Measurements from ENCODE around the gene GPR65. TPM values are rescaled to one million over a fixed set of nuclear protein-coding genes. Genes with fewer than 3 reads are reported as not detected.

The GPR65 gene
- total RNA-seq, 2 experiments from 2014 or later, result 6.1 to 8.2 TPM

DNA sequence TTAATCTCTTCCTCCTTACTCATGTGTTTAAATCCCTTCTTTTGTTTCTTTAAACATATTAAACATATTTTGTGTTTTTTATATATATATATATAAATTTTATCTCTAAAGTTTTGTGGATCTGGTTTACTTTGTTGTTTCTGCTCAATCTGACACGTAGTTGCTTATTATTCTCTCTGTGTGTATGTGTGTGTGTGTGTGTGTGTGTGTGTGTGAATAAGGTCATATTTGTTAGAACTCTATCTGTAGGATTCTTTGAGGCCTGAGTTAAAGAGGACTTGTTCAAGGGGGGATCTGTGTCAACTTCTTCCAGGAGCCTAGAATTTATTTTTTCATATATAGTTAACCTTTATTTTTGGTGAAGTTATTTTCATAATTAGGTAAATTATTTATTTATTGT lies 2.7 kb downstream of the GPR65 start:
- Histone ChIP-seq H3K4me2 (ENCODE audit: low read length) (no peak overlapping the region), H3K79me2 (ENCODE audit: insufficient read depth, low read depth, low read length) (peaks cover 33% of the 10 kb centered on the region), H4K20me1 (ENCODE audit: insufficient read depth, low read length) (no peaks in the 10 kb centered on the region), H3K27ac (ENCODE audit: low read depth, low read length, poor library complexity, severe bottlenecking) (no peak overlapping the region), H3K4me1 (ENCODE audit: insufficient read depth, low read length, poor library complexity, severe bottlenecking) (peaks cover 37% of the 10 kb centered on the region), H3K4me3 (ENCODE audit: low read depth, low read length, poor library complexity, severe bottlenecking) (no peak overlapping the region), H3K9me2 (ENCODE audit: insufficient read depth, low read length) (no peaks in the 10 kb centered on the region), H2AFZ (ENCODE audit: low read length) (no peak overlapping the region), H3K9me3 (ENCODE audit: low read length) (no peaks in the 10 kb centered on the region), H3K36me3 (ENCODE audit: insufficient read depth, low read length) (peaks cover 7% of the 10 kb centered on the region; the same call in 1 of the 2 replicates)
- no peak for DNase-seq (ENCODE audit: low spot score)
- no TSS peak for BruUV-seq (replicated peaks)
- intact Hi-C loops (cut with micrococcal nuclease; ENCODE audit: unreplicated experiment), result loop anchor here (10.0 kb wide), 2 partner anchors 377 to 787 kb away; partner anchors contain the start of genes EML5 and SPATA7
- TF ChIP-seq, protein P1, sequence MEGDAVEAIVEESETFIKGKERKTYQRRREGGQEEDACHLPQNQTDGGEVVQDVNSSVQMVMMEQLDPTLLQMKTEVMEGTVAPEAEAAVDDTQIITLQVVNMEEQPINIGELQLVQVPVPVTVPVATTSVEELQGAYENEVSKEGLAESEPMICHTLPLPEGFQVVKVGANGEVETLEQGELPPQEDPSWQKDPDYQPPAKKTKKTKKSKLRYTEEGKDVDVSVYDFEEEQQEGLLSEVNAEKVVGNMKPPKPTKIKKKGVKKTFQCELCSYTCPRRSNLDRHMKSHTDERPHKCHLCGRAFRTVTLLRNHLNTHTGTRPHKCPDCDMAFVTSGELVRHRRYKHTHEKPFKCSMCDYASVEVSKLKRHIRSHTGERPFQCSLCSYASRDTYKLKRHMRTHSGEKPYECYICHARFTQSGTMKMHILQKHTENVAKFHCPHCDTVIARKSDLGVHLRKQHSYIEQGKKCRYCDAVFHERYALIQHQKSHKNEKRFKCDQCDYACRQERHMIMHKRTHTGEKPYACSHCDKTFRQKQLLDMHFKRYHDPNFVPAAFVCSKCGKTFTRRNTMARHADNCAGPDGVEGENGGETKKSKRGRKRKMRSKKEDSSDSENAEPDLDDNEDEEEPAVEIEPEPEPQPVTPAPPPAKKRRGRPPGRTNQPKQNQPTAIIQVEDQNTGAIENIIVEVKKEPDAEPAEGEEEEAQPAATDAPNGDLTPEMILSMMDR (conservative IDR thresholded peaks at IDR 0.05; ENCODE audit: low read length), result no peak
- TF ChIP-seq EZH2phosphoT487 (IDR thresholded peaks at IDR 0.05; ENCODE audit: borderline replicate concordance, low read depth, low read length), result no peak
- ChIA-PET POLR2A (interaction anchor here (0.7 to 6.2 kb wide), 2 partner anchors 14 to 73 kb away, joined by 3 to 66 read pairs; partner anchors contain the start of gene GALC), CTCF (ENCODE audit: unreplicated experiment) (no interaction called here)

DNA sequence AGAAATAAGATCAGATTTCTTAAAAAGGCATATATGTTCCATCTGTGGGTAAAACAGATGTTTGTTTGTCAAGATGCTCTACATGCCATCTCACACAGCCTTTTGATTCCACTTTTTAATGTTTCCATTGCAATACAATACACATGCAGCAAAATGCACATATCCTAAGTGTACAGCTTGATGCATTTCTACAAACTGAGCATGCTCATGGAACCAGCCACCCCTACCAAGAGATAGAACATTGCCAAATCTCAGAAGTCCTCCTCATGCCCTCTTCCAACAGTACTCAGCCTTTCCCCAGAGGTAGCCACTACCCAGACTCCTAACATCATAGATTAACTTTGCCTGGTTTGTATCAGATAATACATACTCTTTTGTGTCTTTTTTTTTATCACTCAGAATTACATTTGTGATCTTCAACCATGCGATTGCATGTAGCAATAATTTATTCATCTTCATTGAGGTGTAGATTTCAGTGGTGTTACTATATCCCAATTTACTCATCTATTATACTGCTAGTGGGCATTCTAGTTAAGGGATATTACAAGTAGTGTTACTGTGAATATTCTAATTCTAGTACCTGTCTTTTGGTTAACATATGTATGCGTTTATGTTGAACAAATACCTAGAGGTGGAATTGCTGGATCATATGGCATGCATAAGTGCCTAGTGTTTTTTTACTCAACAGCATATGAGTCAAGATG lies 3.3 kb downstream of the GPR65 start:
- no TSS peak for BruUV-seq (replicated peaks)
- Histone ChIP-seq H3K9me2 (ENCODE audit: insufficient read depth, low read length) (no peaks in the 10 kb centered on the region), H3K4me2 (ENCODE audit: low read length) (no peak overlapping the region), H3K4me1 (ENCODE audit: insufficient read depth, low read length, poor library complexity, severe bottlenecking) (peaks cover 31% of the 10 kb centered on the region), H3K9me3 (ENCODE audit: low read length) (no peaks in the 10 kb centered on the region), H3K79me2 (ENCODE audit: insufficient read depth, low read depth, low read length) (peaks cover 33% of the 10 kb centered on the region), H3K4me3 (ENCODE audit: low read depth, low read length, poor library complexity, severe bottlenecking) (no peak overlapping the region), H3K36me3 (ENCODE audit: insufficient read depth, low read length) (peaks cover 7% of the 10 kb centered on the region; the same call in 1 of the 2 replicates), H3K27ac (ENCODE audit: low read depth, low read length, poor library complexity, severe bottlenecking) (no peak overlapping the region), H4K20me1 (ENCODE audit: insufficient read depth, low read length) (no peaks in the 10 kb centered on the region), H2AFZ (ENCODE audit: low read length) (no peak overlapping the region)
- ChIA-PET POLR2A (interaction anchor here (0.8 to 1.6 kb wide), 4 partner anchors 10 to 16 kb away, joined by 3 to 5 read pairs (median 4); partner anchors contain the start of gene GALC), CTCF (ENCODE audit: unreplicated experiment) (no interaction called here)
- intact Hi-C loops (cut with micrococcal nuclease; ENCODE audit: unreplicated experiment), result loop anchor here (10.0 kb wide), 2 partner anchors 377 to 787 kb away; partner anchors contain the start of genes EML5 and SPATA7
- TF ChIP-seq, protein P1 (conservative IDR thresholded peaks at IDR 0.05; ENCODE audit: low read length), result no peak
- no peak for TF ChIP-seq EZH2phosphoT487 (IDR thresholded peaks at IDR 0.05; ENCODE audit: borderline replicate concordance, low read depth, low read length)
- no peak for DNase-seq (ENCODE audit: low spot score)

DNA sequence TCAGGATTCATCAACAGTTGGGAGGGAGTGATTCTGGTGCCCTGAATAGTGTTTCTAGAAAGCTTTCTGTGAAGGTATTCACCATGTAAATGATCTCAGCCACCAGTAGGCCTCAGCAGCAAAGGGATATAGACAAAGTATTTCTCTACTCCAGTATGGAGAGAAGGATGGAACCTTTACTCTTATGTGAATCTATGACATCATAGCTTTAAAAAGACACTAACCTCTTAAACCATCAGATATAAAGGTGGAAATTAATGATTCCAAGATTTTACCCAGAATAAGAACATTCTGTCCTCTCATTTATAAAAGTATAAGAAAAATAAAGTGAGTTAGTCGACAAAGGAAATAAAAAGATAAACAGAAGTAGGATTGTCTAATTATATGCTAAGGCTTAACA lies 4.6 kb downstream of the GPR65 start:
- H3K79me2 ChIP-seq (ENCODE audit: insufficient read depth, low read depth, low read length), result peaks cover 33% of the 10 kb centered on the region
- peaks cover 7% of the 10 kb centered on the region; the same call in 1 of the 2 replicates for H3K36me3 ChIP-seq (ENCODE audit: insufficient read depth, low read length)
- ChIA-PET POLR2A (interaction anchor here (1.0 to 1.6 kb wide), 4 partner anchors 14 to 38 kb away, joined by 3 to 5 read pairs (median 4); partner anchors contain the start of gene GALC), CTCF (ENCODE audit: unreplicated experiment) (no interaction called here)
- BruUV-seq (replicated peaks), result no TSS peak
- no peak for DNase-seq (ENCODE audit: low spot score)
- peaks cover 23% of the 10 kb centered on the region for H3K4me1 ChIP-seq (ENCODE audit: insufficient read depth, low read length, poor library complexity, severe bottlenecking)
- no peak overlapping the region for H2AFZ ChIP-seq (ENCODE audit: low read length)
- intact Hi-C loops (cut with micrococcal nuclease; ENCODE audit: unreplicated experiment), result loop anchor here (10.0 kb wide), 2 partner anchors 375 to 785 kb away; partner anchors contain the start of genes EML5 and SPATA7
- no peaks in the 10 kb centered on the region for H3K9me2 ChIP-seq (ENCODE audit: insufficient read depth, low read length)
- no peaks in the 10 kb centered on the region for H3K9me3 ChIP-seq (ENCODE audit: low read length)
- TF ChIP-seq EZH2phosphoT487 (IDR thresholded peaks at IDR 0.05; ENCODE audit: borderline replicate concordance, low read depth, low read length), result no peak
- TF ChIP-seq, protein P1 (conservative IDR thresholded peaks at IDR 0.05; ENCODE audit: low read length), result no peak
- H3K4me3 ChIP-seq (ENCODE audit: low read depth, low read length, poor library complexity, severe bottlenecking), result no peak overlapping the region
- no peak overlapping the region for H3K27ac ChIP-seq (ENCODE audit: low read depth, low read length, poor library complexity, severe bottlenecking)
- no peaks in the 10 kb centered on the region for H4K20me1 ChIP-seq (ENCODE audit: insufficient read depth, low read length)
- H3K4me2 ChIP-seq (ENCODE audit: low read length), result no peak overlapping the region
